SU-DHL-6 (cell line): ENCODE measurements around the gene RNF214.

ENCODE experiments used
- H2AFZ ChIP-seq: fragments of 200-600 bp; sonication (generic); 2 replicates; pipeline ENCODE4 v1.6.1; 2014; ENCODE audit warnings: low read depth, mild to moderate bottlenecking, moderate library complexity, mixed read lengths, antibody characterized with exemption, low read length; ENCODE audit not compliant: severe bottlenecking
- H3F3A ChIP-seq: fragments of 200-600 bp; shearing (Covaris generic); 2 replicates; pipeline ENCODE4 v1.6.0; 2016; ENCODE audit warnings: antibody characterized with exemption, mild to moderate bottlenecking; ENCODE audit not compliant: insufficient read depth
- H3K27ac ChIP-seq: fragments of 200-600 bp; sonication (generic); 2 replicates; pipeline ENCODE4 v1.5.1; 2016; ENCODE audit warnings: low read depth, mild to moderate bottlenecking, low read length, moderate library complexity, mixed read lengths
- H3K27me3 ChIP-seq: fragments of 200-600 bp; sonication (generic), shearing (Covaris generic); 2 replicates; pipeline ENCODE4 v1.6.0; 2014; ENCODE audit warnings: mild to moderate bottlenecking, low read length
- H3K36me3 ChIP-seq: fragments of 200-600 bp; sonication (generic); 2 replicates; pipeline ENCODE4 v1.6.1; 2014; ENCODE audit warnings: mild to moderate bottlenecking, low read length, mixed read lengths
- H3K4me2 ChIP-seq: fragments of 300-600, 200-600 bp; shearing (Covaris generic), sonication (generic); 2 replicates; pipeline ENCODE4 v1.6.0; 2014; ENCODE audit warnings: low read length, low read depth, mild to moderate bottlenecking; ENCODE audit not compliant: poor library complexity, severe bottlenecking
- H3K4me3 ChIP-seq: fragments of 200-600 bp; sonication (generic); 2 replicates; pipeline ENCODE4 v1.5.1; 2014; ENCODE audit warnings: antibody characterized with exemption, low read length, mild to moderate bottlenecking, mixed read lengths; ENCODE audit not compliant: insufficient read depth, poor library complexity, severe bottlenecking
- H3K79me2 ChIP-seq: fragments of 200-600 bp; sonication (generic); 2 replicates; pipeline ENCODE4 v1.6.1; 2014; ENCODE audit warnings: mild to moderate bottlenecking, low read length, moderate library complexity; ENCODE audit not compliant: insufficient read depth
- H3K9ac ChIP-seq: fragments of 200-600 bp; sonication (generic); 2 replicates; pipeline ENCODE4 v1.7.0; 2014; ENCODE audit warnings: mild to moderate bottlenecking, low read length
- H3K9me2 ChIP-seq: fragments of 200-600 bp; sonication (generic); replicated peaks from 2 replicates; pipeline ENCODE4 v1.6.1; 2014; ENCODE audit warnings: low read length; ENCODE audit not compliant: insufficient read depth
- H3K9me3 ChIP-seq: fragments of 200-600 bp; sonication (generic); 2 replicates; pipeline ENCODE4 v1.6.1; 2014; ENCODE audit warnings: low read length, mixed read lengths; ENCODE audit not compliant: insufficient read depth
- H4K20me1 ChIP-seq: fragments of 200-600 bp; sonication (generic); 2 replicates; pipeline ENCODE4 v1.6.1; 2014; ENCODE audit warnings: low read depth, mild to moderate bottlenecking, antibody characterized with exemption, low read length, moderate library complexity, mixed read lengths
- CTCF ChIP-seq: fragments of 200-600 bp; sonication (generic); IDR thresholded peaks from one replicate; pipeline ENCODE4 v1.5.1; 2017; ENCODE audit warnings: antibody characterized with exemption, mild to moderate bottlenecking, low read length, moderate library complexity; ENCODE audit not compliant: insufficient read depth, poor library complexity, severe bottlenecking
- EZH2phosphoT487 ChIP-seq: fragments of 200-600 bp; sonication (generic), shearing (Covaris generic); conservative IDR thresholded peaks from 2 replicates; pipeline ENCODE4 v1.6.1; 2018; ENCODE audit warnings: mild to moderate bottlenecking, antibody characterized with exemption, low read length, moderate library complexity, mixed read lengths

The RNF214 gene

GRCh38 chr11:117187799-117188481, 44.5 kb upstream of the RNF214 start:
- H3F3A ChIP-seq: no peaks in the 10 kb centered on the region; the same call in 1 of the 2 replicates
- H3K27me3 ChIP-seq: no peaks in the 10 kb centered on the region
- H3K27ac ChIP-seq: no peak overlapping the region
- no peak overlapping the region for H3K4me2 ChIP-seq
- H3K36me3 ChIP-seq: no peaks in the 10 kb centered on the region
- no peaks in the 10 kb centered on the region for H3K9me2 ChIP-seq
- H3K4me3 ChIP-seq: no peak overlapping the region
- no peaks in the 10 kb centered on the region for H4K20me1 ChIP-seq
- no peaks in the 10 kb centered on the region for H3K79me2 ChIP-seq
- H2AFZ ChIP-seq: no peak overlapping the region
- TF ChIP-seq EZH2phosphoT487 (no peak), CTCF (no peak)
- no peak overlapping the region for H3K9ac ChIP-seq
- H3K9me3 ChIP-seq: no peaks in the 10 kb centered on the region

DNA sequence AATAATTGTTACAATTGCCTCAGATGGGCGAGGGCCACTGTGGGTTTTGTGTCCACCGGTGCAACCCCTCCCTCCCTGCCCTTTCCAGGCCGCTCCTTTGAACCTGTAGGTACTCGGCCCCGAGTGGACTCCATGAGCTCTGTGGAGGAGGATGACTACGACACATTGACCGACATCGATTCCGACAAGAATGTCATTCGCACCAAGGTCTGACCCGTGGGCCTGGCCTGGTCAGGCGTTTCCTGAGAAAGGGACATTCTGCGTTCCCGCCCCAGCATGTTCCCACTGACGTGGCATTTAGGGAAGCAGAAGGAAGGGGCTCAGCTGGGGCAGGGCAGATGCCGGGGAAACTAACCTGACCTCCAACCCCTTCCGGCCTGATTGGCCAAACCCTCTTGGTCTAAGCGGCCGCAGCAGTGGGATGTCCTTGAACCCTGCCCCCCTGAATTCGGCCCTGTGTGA, 43.8 kb upstream of the RNF214 start:
- Histone ChIP-seq H3K27me3 (no peaks in the 10 kb centered on the region), H3K36me3 (no peaks in the 10 kb centered on the region), H3K4me2 (no peak overlapping the region), H2AFZ (no peak overlapping the region), H3F3A (no peaks in the 10 kb centered on the region; the same call in 1 of the 2 replicates), H3K9ac (no peak overlapping the region), H3K79me2 (no peaks in the 10 kb centered on the region), H3K9me3 (no peaks in the 10 kb centered on the region), H3K27ac (no peak overlapping the region), H3K4me3 (no peak overlapping the region), H3K9me2 (no peaks in the 10 kb centered on the region), H4K20me1 (no peaks in the 10 kb centered on the region)
- TF ChIP-seq EZH2phosphoT487: no peak

DNA sequence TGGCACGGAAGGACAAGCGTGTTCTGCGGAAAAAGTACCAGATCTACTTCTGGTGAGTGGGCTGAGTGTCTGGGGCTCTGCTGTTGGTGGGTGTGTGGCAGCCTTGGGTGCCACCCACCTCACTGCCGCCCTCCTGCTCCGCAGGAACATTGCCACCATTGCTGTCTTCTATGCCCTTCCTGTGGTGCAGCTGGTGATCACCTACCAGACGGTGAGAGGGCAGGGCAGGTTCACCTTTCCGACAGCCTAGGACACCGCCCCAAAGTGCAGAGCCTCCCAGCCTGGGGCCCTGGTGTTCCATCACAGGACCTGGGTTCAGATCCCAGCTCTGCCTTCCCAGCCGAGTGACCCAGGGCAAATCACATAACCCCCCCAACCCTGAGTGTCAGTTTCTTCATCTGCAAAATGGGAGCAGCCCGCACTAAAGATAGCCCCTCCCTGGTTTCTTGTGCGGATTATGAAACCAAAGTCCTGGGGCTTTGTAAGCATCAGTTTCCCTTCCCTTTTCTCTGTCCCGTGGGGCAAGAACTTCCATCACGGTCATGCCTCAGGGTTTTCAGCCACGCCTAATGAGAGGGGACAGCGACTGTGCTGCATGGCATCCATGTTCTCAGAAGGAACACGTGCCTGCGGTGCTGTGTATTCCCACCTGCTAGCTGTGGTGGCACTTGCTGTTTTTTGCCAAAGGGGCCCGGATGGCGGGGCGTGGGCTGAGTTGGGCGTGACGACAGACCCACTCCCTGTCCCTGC, 43.1 kb upstream of the RNF214 start:
- no peak for TF ChIP-seq CTCF
- no peak for TF ChIP-seq EZH2phosphoT487
- Histone ChIP-seq H3K36me3 (no peaks in the 10 kb centered on the region), H3K27me3 (no peaks in the 10 kb centered on the region), H3F3A (no peaks in the 10 kb centered on the region; the same call in 1 of the 2 replicates), H2AFZ (peak overlapping the region; percentile 6), H3K4me2 (no peak overlapping the region), H3K9me2 (no peaks in the 10 kb centered on the region), H3K4me3 (no peak overlapping the region), H3K9ac (0 out of 2 replicates have a peak overlapping the region, but pooled peaks have one; percentile 6), H3K27ac (peak overlapping the region; percentile 7), H4K20me1 (no peaks in the 10 kb centered on the region), H3K9me3 (no peaks in the 10 kb centered on the region), H3K79me2 (no peaks in the 10 kb centered on the region)
